Panc1 (cell line): ENCODE measurements around the gene MET. TPM values are rescaled to one million over a fixed set of nuclear protein-coding genes. Genes with fewer than 3 reads are reported as not detected.

Experiments used
- ATAC-seq: fragments of 200-7000 bp; cut with Tn5 transposase; 2 replicates; pipeline ENCODE4 v1.9.1; 2020; ENCODE audit warnings: mild to moderate bottlenecking, moderate library complexity
- BruUV-seq: library from RNA; stranded (reverse); fragments of 400-500 nt; replicated peaks from 2 replicates; lab custom pipeline; 2021; lab: Mats Ljungman, UMichigan
- CTCF ChIA-PET: fragments of 300-600 bp; sonication (Branson Sonifier 250); formaldehyde crosslinking; loops from one replicate; lab custom pipeline; 2022; ENCODE audit warnings: antibody characterized with exemption; lab: Charles Lee
- POLR2A ChIA-PET: fragments of 300-600 bp; sonication (Branson Sonifier 250); formaldehyde crosslinking; loops from one replicate; lab custom pipeline; 2022; ENCODE audit warnings: antibody characterized with exemption; lab: Charles Lee
- DNase-seq: peaks from one replicate; pipeline ENCODE4 v3.0.0-alpha.2; 2010; ENCODE audit warnings: low read depth, low spot score
- H3K27ac ChIP-seq: 2 replicates; pipeline ENCODE4 v1.5.1; 2011; ENCODE audit warnings: mild to moderate bottlenecking, low read length, inconsistent platforms
- H3K27me3 ChIP-seq: fragments of 200-500 bp; sonication (Bioruptor generic); 2 replicates; pipeline ENCODE4 v1.6.0; 2014; ENCODE audit warnings: low read length, inconsistent platforms; ENCODE audit not compliant: control insufficient read depth, insufficient read depth
- H3K36me3 ChIP-seq: fragments of 200-500 bp; sonication (Bioruptor generic); 2 replicates; pipeline ENCODE4 v1.5.1; 2014; ENCODE audit warnings: inconsistent platforms, mild to moderate bottlenecking, low read length, moderate library complexity; ENCODE audit not compliant: control insufficient read depth, insufficient read depth
- H3K4me1 ChIP-seq: 2 replicates; pipeline ENCODE4 v1.5.1; 2011; ENCODE audit warnings: inconsistent platforms, mild to moderate bottlenecking, low read length, moderate library complexity; ENCODE audit not compliant: control insufficient read depth, insufficient read depth
- H3K4me3 ChIP-seq, 2 experiments: 2 replicates each; pipeline ENCODE4 v1.5.1; 2011 to 2012; ENCODE audit warnings: low read depth in 2 of 2, low read length in 2 of 2, mild to moderate bottlenecking in 2 of 2, inconsistent platforms in 1 of 2, moderate library complexity in 1 of 2
- H3K9me3 ChIP-seq: fragments of 200-500 bp; sonication (Bioruptor generic); 2 replicates; pipeline ENCODE4 v1.5.1; 2014; ENCODE audit warnings: low read depth, mild to moderate bottlenecking, inconsistent platforms, low read length, moderate library complexity; ENCODE audit not compliant: control insufficient read depth, insufficient read depth
- POLR2AphosphoS5 ChIP-seq: IDR thresholded peaks from 2 replicates; pipeline ENCODE4 v1.6.1; 2012; ENCODE audit warnings: mild to moderate bottlenecking, low read depth, low read length, moderate library complexity
- SIN3A ChIP-seq: IDR thresholded peaks from 2 replicates; pipeline ENCODE4 v1.6.1; 2012; ENCODE audit warnings: low read depth, mild to moderate bottlenecking, low read length, moderate library complexity, borderline replicate concordance; ENCODE audit not compliant: insufficient read depth
- TCF7L2 ChIP-seq: IDR thresholded peaks from 2 replicates; pipeline ENCODE4 v1.6.1; 2011; ENCODE audit warnings: mild to moderate bottlenecking, low read depth, low read length, inconsistent platforms
- in situ Hi-C: cut with HindIII; loops from 2 replicates; pipeline ENCODE4 v1.10.0; 2016; ENCODE audit warnings: low sequenced_read_pairs, low pct_unique_long_range_greater_than_20kb
- intact Hi-C: fragments of 100-400 bp; cut with micrococcal nuclease; formaldehyde crosslinking; loops from one replicate; pipeline ENCODE4 v1.10.0; 2022; ENCODE audit not compliant: unreplicated experiment
- total RNA-seq: library from RNA; stranded (reverse); gene quantifications from one replicate; pipeline ENCODE4 v1.2.1, GENCODE V29; 2021; ENCODE audit not compliant: unreplicated experiment
- TF ChIP-seq, protein P1 (sequence below): fragments of 450-650 bp; IDR thresholded peaks from 2 replicates; pipeline ENCODE4 v1.5.1; 2017; ENCODE audit warnings: mild to moderate bottlenecking
- TF ChIP-seq, protein P2 (sequence below), 2 experiments: IDR thresholded peaks; 2 replicates each; pipeline ENCODE4 v1.6.1; 2011 to 2012; ENCODE audit warnings: low read depth in 2 of 2, control low read depth in 1 of 2, low read length in 1 of 2, mild to moderate bottlenecking in 1 of 2, moderate library complexity in 1 of 2; ENCODE audit not compliant: insufficient read depth in 1 of 2

Gene MET
- total RNA-seq, 1 experiment from 2014 or later, result 103 TPM

- Histone ChIP-seq H3K9me3 (no peaks in the 10 kb centered on the region), H3K36me3 (peaks cover 7% of the 10 kb centered on the region), H3K4me1 (no peaks in the 10 kb centered on the region; the same call in 1 of the 2 replicates), H3K27me3 (no peaks in the 10 kb centered on the region), H3K4me3 (no peak overlapping the region), H3K27ac (no peak overlapping the region)
- TF ChIP-seq SIN3A (no peak), POLR2AphosphoS5 (no peak), TCF7L2 (no peak)
- TF ChIP-seq, protein P1, sequence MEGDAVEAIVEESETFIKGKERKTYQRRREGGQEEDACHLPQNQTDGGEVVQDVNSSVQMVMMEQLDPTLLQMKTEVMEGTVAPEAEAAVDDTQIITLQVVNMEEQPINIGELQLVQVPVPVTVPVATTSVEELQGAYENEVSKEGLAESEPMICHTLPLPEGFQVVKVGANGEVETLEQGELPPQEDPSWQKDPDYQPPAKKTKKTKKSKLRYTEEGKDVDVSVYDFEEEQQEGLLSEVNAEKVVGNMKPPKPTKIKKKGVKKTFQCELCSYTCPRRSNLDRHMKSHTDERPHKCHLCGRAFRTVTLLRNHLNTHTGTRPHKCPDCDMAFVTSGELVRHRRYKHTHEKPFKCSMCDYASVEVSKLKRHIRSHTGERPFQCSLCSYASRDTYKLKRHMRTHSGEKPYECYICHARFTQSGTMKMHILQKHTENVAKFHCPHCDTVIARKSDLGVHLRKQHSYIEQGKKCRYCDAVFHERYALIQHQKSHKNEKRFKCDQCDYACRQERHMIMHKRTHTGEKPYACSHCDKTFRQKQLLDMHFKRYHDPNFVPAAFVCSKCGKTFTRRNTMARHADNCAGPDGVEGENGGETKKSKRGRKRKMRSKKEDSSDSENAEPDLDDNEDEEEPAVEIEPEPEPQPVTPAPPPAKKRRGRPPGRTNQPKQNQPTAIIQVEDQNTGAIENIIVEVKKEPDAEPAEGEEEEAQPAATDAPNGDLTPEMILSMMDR, result no peak
- TF ChIP-seq, protein P2, sequence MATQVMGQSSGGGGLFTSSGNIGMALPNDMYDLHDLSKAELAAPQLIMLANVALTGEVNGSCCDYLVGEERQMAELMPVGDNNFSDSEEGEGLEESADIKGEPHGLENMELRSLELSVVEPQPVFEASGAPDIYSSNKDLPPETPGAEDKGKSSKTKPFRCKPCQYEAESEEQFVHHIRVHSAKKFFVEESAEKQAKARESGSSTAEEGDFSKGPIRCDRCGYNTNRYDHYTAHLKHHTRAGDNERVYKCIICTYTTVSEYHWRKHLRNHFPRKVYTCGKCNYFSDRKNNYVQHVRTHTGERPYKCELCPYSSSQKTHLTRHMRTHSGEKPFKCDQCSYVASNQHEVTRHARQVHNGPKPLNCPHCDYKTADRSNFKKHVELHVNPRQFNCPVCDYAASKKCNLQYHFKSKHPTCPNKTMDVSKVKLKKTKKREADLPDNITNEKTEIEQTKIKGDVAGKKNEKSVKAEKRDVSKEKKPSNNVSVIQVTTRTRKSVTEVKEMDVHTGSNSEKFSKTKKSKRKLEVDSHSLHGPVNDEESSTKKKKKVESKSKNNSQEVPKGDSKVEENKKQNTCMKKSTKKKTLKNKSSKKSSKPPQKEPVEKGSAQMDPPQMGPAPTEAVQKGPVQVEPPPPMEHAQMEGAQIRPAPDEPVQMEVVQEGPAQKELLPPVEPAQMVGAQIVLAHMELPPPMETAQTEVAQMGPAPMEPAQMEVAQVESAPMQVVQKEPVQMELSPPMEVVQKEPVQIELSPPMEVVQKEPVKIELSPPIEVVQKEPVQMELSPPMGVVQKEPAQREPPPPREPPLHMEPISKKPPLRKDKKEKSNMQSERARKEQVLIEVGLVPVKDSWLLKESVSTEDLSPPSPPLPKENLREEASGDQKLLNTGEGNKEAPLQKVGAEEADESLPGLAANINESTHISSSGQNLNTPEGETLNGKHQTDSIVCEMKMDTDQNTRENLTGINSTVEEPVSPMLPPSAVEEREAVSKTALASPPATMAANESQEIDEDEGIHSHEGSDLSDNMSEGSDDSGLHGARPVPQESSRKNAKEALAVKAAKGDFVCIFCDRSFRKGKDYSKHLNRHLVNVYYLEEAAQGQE (IDR thresholded peaks at IDR 0.05; ENCODE audit: insufficient read depth in 1 of 2, low read depth in 2 of 2, low read length in 1 of 2), result no peak
- intact Hi-C loops, result no loop called here
- no peak for DNase-seq
- in situ Hi-C loops, result no loop called here
- BruUV-seq, result no TSS peak
- no peak for ATAC-seq
- POLR2A ChIA-PET, result no interaction called here
- CTCF ChIA-PET, result no interaction called here
Measured at GRCh38 chr7:116739307-116739706, 67.3 kb downstream of the MET start.

DNA sequence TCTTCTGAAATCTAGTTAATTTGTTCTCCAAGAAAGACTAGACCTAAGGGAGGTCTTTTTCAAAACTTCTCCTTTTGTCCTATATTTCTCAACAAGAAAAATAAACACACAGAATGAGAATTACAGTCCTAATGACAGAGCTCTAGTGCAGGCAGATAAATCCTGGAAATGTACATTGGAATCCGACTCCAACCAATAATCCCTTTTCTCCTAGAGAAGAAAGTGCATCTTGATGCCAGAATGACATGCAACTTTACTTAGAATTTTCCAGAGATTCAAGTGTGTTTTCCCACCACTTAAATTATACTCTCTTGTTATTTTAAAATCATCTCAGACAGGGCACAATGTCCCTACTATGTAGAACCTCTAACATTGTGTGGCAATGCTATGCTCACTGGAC, 68.2 kb downstream of the MET start:
- Histone ChIP-seq H3K27me3 (no peaks in the 10 kb centered on the region), H3K36me3 (peaks cover 7% of the 10 kb centered on the region; the same call in 1 of the 2 replicates), H3K4me3 (no peak overlapping the region), H3K27ac (no peak overlapping the region), H3K9me3 (no peaks in the 10 kb centered on the region), H3K4me1 (no peaks in the 10 kb centered on the region; the same call in 1 of the 2 replicates)
- ATAC-seq (no peak), DNase-seq (no peak)
- no TSS peak for BruUV-seq
- TF ChIP-seq, protein P2 (IDR thresholded peaks at IDR 0.05; ENCODE audit: insufficient read depth in 1 of 2, low read depth in 2 of 2, low read length in 1 of 2), result no peak
- TF ChIP-seq POLR2AphosphoS5 (no peak), TCF7L2 (no peak), SIN3A (no peak)
- TF ChIP-seq, protein P1, result no peak
- intact Hi-C loops (no loop called here), in situ Hi-C loops (no loop called here)
- POLR2A ChIA-PET, result no interaction called here
- CTCF ChIA-PET, result no interaction called here
